Measurements from ENCODE around the gene PSD4. TPM values are rescaled to one million over a fixed set of nuclear protein-coding genes. Genes with fewer than 3 reads are reported as not detected.

Gene PSD4
- total RNA-seq, 6 donors from 2014 or later, result 44.0 to 101 (median 60.4) TPM

DNA sequence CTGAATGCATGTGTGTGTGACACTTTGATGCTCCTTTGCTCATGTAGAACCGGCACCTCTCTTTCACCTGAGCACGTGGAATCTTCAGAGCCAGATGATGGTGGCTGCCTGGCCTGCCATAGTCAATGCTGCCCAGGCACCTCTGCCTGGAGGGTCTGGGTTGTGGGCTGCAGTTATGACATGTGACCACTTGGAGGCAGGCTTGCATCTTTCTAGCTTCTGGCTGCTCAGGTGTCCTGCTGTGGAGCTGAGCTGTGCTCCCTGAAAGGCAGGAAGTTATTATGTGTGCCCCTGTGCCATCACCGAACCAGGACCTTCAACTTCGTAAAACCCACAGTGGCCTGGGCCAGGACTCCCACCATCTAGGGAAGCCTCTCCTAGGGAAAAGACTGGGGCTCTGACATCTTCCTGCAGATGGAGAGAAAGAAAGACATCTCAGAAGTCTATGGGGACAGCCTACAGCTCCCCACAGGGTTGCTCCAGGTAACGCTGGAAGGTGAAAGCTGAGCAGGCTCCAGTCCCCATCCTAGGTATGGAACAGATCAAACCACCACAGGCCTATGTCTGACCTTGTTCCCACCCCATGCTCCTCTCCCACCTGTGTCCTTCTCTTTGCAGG, 30.2 kb downstream of the PSD4 start:
- peak; percentile 64 to 81 for ATAC-seq (ENCODE audit: low FRiP score in 2 of 2)
- H3K4me1 ChIP-seq, result peaks cover 7 to 14% (median 10%) of the 10 kb centered on the region in 4 donors
- peak in 1 of 2 donors; percentile 83 for DNase-seq
- no peak overlapping the region for H3K27ac ChIP-seq
- peaks cover 0 to 14% (median 11%) of the 10 kb centered on the region in 4 donors for H3K36me3 ChIP-seq
- H3K4me3 ChIP-seq, result no peak overlapping the region
- no peak for TF ChIP-seq EP300 (IDR thresholded peaks at IDR 0.05)
- no peak for TF ChIP-seq POLR2A (IDR thresholded peaks at IDR 0.05)
- no peak for TF ChIP-seq POLR2AphosphoS5 (IDR thresholded peaks at IDR 0.05)
- TF ChIP-seq, protein P1, sequence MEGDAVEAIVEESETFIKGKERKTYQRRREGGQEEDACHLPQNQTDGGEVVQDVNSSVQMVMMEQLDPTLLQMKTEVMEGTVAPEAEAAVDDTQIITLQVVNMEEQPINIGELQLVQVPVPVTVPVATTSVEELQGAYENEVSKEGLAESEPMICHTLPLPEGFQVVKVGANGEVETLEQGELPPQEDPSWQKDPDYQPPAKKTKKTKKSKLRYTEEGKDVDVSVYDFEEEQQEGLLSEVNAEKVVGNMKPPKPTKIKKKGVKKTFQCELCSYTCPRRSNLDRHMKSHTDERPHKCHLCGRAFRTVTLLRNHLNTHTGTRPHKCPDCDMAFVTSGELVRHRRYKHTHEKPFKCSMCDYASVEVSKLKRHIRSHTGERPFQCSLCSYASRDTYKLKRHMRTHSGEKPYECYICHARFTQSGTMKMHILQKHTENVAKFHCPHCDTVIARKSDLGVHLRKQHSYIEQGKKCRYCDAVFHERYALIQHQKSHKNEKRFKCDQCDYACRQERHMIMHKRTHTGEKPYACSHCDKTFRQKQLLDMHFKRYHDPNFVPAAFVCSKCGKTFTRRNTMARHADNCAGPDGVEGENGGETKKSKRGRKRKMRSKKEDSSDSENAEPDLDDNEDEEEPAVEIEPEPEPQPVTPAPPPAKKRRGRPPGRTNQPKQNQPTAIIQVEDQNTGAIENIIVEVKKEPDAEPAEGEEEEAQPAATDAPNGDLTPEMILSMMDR (IDR thresholded peaks at IDR 0.05), result peak; percentile 83 to 93 (median 88)
- H3K27me3 ChIP-seq, result no peaks in the 10 kb centered on the region
- 29 to 42% methylated on average over 3 to 5 of the region's 5 CpGs for WGBS, 2 donors
- H3K9me3 ChIP-seq, result no peaks in the 10 kb centered on the region

DNA sequence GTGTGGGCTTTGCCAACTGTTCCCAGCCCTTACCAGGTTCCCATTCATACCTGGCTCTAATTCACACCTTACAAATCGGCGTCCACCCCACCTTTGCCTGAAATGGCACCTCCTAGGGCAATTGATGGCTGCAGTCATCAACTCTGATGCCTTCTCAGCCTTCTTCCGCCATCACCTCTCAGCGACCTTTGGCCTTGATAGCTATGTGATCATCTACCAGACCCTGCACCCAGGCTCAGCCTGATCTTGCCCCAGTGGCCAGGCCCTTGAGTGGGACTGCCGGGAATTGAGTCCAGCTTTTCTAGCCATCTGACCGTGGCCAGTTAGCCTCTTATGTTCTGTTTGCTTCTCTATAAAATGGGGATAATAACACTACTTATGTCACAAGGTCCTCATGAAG, 32.5 kb downstream of the PSD4 start:
- Histone ChIP-seq H3K4me3 (no peak overlapping the region), H3K36me3 (peaks cover 0 to 10% (median 7%) of the 10 kb centered on the region in 4 donors), H3K27me3 (no peaks in the 10 kb centered on the region), H3K4me1 (peaks cover 3 to 9% (median 5%) of the 10 kb centered on the region in 4 donors), H3K27ac (no peak overlapping the region), H3K9me3 (no peaks in the 10 kb centered on the region)
- TF ChIP-seq, protein P1 (IDR thresholded peaks at IDR 0.05), result no peak
- TF ChIP-seq POLR2A (IDR thresholded peaks at IDR 0.05) (no peak), EP300 (IDR thresholded peaks at IDR 0.05) (no peak), POLR2AphosphoS5 (IDR thresholded peaks at IDR 0.05) (no peak)
- 77 to 88% methylated on average over 6 of the region's 6 CpGs for WGBS, 2 donors
- DNase-seq (no peak), ATAC-seq (ENCODE audit: low FRiP score in 2 of 2) (no peak)

DNA sequence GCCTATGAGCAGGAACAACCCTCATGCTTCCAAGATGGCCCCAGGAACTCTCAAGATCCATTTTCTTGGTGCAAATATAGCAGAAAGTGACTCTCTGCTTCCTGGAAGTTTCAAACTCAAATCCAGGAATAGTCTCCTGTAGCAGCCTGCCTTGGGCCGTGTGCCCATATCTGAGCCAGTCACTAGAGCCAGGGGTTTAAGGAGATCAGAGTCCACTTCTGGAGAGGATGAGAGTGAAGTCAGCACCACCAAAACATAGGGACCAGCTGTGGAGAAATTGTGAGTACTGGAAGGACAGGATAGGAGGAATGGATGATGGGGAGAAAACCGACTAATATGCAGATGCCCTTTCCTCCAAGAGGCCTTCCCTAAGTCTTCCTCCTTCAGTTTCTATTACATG, 33.2 kb downstream of the PSD4 start:
- Histone ChIP-seq H3K4me3 (no peak overlapping the region), H3K36me3 (peaks cover 0 to 2% (median under 1%) of the 10 kb centered on the region in 4 donors), H3K4me1 (peaks cover 10 to 17% (median 12%) of the 10 kb centered on the region in 4 donors), H3K27ac (no peak overlapping the region), H3K27me3 (no peaks in the 10 kb centered on the region), H3K9me3 (no peaks in the 10 kb centered on the region)
- ATAC-seq (ENCODE audit: low FRiP score in 2 of 2) (no peak), DNase-seq (no peak)
- WGBS, 2 donors, result 90 to 97% methylated on average over 2 of the region's 2 CpGs
- no peak for TF ChIP-seq POLR2A (IDR thresholded peaks at IDR 0.05)
- TF ChIP-seq, protein P1 (IDR thresholded peaks at IDR 0.05), result no peak
- TF ChIP-seq POLR2AphosphoS5 (IDR thresholded peaks at IDR 0.05), result no peak
- TF ChIP-seq EP300 (IDR thresholded peaks at IDR 0.05), result no peak

DNA sequence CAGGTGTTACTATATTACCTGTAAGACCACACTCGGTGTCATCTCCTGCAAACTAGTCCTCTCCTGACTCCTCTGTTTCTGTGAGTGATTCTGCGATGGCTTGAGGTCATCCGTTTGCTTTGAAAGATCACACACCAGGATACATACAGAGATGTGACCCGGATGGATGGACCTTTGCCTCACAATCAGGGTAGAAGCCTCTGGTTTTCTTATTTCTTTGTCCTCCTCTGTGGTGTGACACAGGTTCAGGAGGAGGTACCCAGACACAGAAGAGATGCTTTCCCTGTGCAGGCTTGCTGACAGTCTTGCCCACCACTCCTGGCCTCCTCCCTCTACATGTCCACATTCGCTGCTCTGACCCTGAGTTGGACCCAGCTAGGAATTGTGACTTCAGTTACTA, 34.6 kb downstream of the PSD4 start:
- Histone ChIP-seq H3K27me3 (no peaks in the 10 kb centered on the region), H3K27ac (no peak overlapping the region), H3K4me3 (no peak overlapping the region), H3K4me1 (peaks cover 18 to 23% (median 20%) of the 10 kb centered on the region in 4 donors), H3K9me3 (no peaks in the 10 kb centered on the region), H3K36me3 (no peaks in the 10 kb centered on the region)
- WGBS, 2 donors, result 93% methylated on average over 5 of the region's 5 CpGs
- no peak for ATAC-seq (ENCODE audit: low FRiP score in 2 of 2)
- DNase-seq, result no peak
- TF ChIP-seq EP300 (IDR thresholded peaks at IDR 0.05) (no peak), POLR2A (IDR thresholded peaks at IDR 0.05) (no peak), POLR2AphosphoS5 (IDR thresholded peaks at IDR 0.05) (no peak)
- TF ChIP-seq, protein P1 (IDR thresholded peaks at IDR 0.05), result no peak
